SHP77 treated with DMSO at 0.1 percent for 48 hours (cell line): ENCODE measurements around the gene ATP11A.
A peak's percentile ranks its signal among the peaks of the same experiment; 100 is the strongest.
"Not testable (repeated sequence)": the region's sequence is repeated elsewhere in the genome, so short reads cannot be mapped to it uniquely, and the experiment has no call there.

Experiments
- DNase-seq: peaks from one replicate; lab custom pipeline; 2025; lab: John Stamatoyannopoulos, UW

ATP11A gene

GRCh38 chr13:112863356-112863755, 173.5 kb downstream of the ATP11A start:
- DNase-seq: not testable (repeated sequence)

GRCh38 chr13:112865478-112865877, 175.6 kb downstream of the ATP11A start:
- not testable (repeated sequence) for DNase-seq

GRCh38 chr13:112867301-112867711, 177.5 kb downstream of the ATP11A start:
- DNase-seq: no peak

GRCh38 chr13:112868308-112868707, 178.5 kb downstream of the ATP11A start:
- DNase-seq: no peak

- DNase-seq: no peak
Measured at GRCh38 chr13:112869202-112870050, 179.6 kb downstream of the ATP11A start.

GRCh38 chr13:112870051-112870331, 180.2 kb downstream of the ATP11A start:
- no peak for DNase-seq

GRCh38 chr13:112870737-112871287, 181.0 kb downstream of the ATP11A start:
- DNase-seq: no peak

- no peak for DNase-seq
Measured at GRCh38 chr13:112871742-112872141, 181.9 kb downstream of the ATP11A start.

GRCh38 chr13:112872657-112873631, 183.1 kb downstream of the ATP11A start:
- DNase-seq: not testable (repeated sequence)

- peak; percentile 13 for DNase-seq
Measured at GRCh38 chr13:112873851-112874750, 184.3 kb downstream of the ATP11A start.

- DNase-seq: no peak
Measured at GRCh38 chr13:112874751-112875300, 185.0 kb downstream of the ATP11A start.

GRCh38 chr13:112875627-112876026, 185.8 kb downstream of the ATP11A start:
- no peak for DNase-seq

- DNase-seq: no peak
Measured at GRCh38 chr13:112876305-112877000, 186.6 kb downstream of the ATP11A start.

GRCh38 chr13:112877066-112877465, 187.2 kb downstream of the ATP11A start:
- DNase-seq: no peak

GRCh38 chr13:112877539-112877938, 187.7 kb downstream of the ATP11A start:
- no peak for DNase-seq

- no peak for DNase-seq
Measured at GRCh38 chr13:112877976-112878955, 188.4 kb downstream of the ATP11A start.

- DNase-seq: no peak
Measured at GRCh38 chr13:112879283-112879833, 189.5 kb downstream of the ATP11A start.

GRCh38 chr13:112880221-112880641, 190.4 kb downstream of the ATP11A start:
- no peak for DNase-seq

GRCh38 chr13:112880976-112881540, 191.2 kb downstream of the ATP11A start:
- no peak for DNase-seq
